GM12874 (cell line): ENCODE data around the gene HOXB8.

Experiments
- TF ChIP-seq, protein P1 (sequence below): IDR thresholded peaks from 2 replicates; pipeline ENCODE4 v1.5.1; 2011; ENCODE audit warnings: low read depth, mild to moderate bottlenecking, control low read depth, low read length, moderate library complexity; ENCODE audit not compliant: insufficient read depth

Gene HOXB8

DNA sequence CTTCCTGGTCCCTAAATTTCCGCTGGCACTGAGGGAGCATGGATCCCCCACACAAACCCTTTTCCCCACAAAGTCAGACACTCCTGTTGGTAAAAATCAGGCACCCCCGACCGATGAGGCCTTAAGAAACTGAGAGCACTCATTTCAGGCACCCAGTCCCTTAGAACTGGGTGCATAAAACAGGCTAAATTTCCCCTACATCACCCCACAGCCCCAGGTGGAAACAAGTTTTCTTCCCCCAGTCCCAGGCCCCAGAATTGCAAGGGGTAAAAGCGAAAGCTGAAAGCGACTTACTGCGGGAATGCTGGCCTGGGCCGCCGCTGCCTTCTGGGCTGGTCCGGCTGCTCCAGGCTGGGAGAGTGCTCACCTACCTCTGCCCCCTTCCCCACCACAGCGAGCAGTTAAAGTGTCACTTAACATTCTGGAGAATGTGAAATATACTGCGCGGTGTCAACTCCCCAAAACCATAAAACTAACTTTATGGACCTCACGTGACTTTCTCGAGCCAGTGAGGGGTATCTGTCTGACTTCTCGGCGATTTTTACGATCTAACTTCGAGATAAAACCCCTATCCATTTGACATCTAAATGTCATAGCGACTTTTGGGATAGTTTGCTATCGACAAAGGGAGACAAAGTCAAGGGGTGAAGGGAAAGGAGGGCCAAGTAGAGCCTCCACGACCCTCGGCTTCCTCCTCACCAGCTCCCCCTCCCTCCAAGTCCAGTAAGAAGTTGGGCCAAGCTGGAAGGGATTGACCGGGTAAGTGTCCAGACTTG lies 25.1 kb downstream of the HOXB8 start, which contains the start of gene HOXB3:
Gene HOXB3 (minus strand): TSS at position 411 of the 776 bp plus-strand sequence. CDS start 37,767 bp downstream, outside the sequence.
- TF ChIP-seq, protein P1, sequence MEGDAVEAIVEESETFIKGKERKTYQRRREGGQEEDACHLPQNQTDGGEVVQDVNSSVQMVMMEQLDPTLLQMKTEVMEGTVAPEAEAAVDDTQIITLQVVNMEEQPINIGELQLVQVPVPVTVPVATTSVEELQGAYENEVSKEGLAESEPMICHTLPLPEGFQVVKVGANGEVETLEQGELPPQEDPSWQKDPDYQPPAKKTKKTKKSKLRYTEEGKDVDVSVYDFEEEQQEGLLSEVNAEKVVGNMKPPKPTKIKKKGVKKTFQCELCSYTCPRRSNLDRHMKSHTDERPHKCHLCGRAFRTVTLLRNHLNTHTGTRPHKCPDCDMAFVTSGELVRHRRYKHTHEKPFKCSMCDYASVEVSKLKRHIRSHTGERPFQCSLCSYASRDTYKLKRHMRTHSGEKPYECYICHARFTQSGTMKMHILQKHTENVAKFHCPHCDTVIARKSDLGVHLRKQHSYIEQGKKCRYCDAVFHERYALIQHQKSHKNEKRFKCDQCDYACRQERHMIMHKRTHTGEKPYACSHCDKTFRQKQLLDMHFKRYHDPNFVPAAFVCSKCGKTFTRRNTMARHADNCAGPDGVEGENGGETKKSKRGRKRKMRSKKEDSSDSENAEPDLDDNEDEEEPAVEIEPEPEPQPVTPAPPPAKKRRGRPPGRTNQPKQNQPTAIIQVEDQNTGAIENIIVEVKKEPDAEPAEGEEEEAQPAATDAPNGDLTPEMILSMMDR = no peak

DNA sequence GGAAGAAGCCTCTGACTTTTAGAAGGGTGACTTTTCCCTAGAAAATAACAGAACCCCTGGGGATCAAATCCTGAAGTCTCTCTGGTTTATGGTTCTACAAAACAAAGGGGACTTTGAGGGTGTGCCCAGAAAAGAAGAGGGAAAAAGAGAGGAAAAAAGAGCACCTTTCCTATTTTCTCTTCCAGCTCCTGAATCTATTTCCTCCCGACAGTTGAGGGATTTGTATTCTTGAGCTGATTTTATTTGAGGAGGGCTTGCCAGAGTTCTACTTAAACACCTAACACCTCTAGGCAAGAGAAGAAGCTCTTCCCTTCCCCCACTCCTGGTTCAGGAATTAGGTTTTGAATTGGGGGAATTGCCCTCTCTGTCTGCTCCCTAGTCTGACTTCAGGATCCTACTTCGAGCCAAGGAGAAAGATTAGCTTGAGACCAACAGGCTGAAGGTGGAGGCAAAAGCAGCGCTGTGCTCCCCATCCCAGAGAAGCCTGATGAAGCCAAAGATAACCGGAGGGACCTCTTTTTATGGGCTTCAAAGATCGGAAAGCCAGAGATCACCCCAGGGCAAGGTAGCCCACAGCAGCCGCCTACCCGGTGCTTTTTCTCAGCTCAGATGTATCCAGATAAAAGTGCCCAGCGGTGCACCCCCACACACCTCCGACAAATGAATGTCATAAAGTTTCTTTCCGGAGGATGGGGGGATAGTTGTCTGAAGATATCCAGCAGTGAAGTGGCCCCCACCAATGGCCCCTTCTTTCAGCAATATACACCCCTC lies 25.8 kb downstream of the HOXB8 start:
- TF ChIP-seq, protein P1 = no peak

DNA sequence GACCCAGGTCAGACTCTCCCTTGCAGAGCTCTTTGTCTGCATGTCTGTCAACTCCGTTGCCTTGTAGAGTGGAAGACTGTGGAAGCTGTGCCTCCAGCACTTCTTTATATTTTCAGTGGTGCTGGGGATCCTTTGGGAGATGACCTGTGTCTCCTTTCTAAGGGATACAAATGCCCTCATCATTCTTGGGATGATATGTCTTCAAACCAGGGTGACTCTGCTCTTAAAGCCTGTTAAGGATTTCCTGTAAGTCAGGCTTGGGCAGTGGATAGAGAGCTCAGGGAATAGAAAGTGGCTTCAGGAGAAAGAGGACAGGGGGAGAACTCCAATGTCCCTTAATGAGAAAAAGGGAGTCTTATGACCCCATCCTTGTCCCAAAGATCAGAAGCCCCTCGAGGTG lies 26.6 kb downstream of the HOXB8 start:
- TF ChIP-seq, protein P1 = no peak

DNA sequence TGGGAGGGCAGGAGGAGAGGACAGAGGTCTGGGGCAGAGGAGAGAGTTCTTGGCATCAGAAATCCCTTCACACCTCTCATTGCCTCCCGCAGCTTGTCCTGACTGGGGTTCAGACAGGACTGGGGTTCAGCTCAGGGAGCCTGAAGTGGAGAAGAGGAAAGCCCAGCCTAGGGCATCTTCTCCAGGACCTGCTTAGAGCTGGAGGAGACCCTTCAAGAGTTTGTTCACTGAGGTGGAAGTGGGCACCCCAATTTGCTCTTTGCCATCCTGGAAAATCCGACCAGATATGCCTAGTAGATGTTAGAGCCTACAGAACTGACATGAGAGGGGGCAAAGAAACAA lies 27.0 kb downstream of the HOXB8 start:
- TF ChIP-seq, protein P1 = no peak

DNA sequence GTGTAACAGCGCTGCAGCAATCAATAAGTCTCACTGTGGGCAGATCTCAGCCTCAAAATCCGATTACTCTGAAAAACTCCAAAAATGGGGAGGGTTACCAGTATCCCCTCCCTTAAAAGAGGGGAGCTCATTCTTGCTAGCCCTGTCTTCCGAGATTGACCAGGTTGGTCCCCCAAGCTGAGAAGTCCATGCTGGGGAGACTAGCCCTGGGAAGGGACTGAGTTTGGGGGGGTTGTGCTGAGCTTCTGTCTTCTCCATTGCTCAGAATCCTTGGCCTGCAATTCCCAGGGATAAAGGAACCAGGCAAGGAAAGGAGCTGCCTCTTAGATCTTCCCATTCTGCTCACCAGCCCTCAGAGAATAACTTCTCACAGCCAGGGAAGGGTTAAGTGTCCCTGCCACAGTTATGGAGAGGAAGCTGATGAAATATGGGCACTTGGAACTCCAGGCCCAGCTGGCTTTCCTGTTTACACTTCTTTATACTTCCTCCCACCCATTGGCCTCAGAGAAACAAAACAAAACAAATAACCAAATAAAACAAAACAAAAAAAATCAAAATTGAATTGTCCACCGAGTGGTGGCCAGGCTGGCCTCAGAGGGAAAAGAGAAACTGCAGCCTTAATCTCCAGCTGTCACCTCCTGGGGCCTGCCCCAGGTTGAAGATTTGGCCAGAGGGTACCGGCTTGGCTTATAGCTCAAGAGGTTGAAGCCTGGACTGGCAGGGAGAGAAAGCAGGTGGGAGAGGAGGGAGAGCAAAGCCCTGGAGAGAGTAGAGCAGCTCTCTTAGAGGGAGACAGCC lies 27.6 kb downstream of the HOXB8 start:
- TF ChIP-seq, protein P1 = no peak

DNA sequence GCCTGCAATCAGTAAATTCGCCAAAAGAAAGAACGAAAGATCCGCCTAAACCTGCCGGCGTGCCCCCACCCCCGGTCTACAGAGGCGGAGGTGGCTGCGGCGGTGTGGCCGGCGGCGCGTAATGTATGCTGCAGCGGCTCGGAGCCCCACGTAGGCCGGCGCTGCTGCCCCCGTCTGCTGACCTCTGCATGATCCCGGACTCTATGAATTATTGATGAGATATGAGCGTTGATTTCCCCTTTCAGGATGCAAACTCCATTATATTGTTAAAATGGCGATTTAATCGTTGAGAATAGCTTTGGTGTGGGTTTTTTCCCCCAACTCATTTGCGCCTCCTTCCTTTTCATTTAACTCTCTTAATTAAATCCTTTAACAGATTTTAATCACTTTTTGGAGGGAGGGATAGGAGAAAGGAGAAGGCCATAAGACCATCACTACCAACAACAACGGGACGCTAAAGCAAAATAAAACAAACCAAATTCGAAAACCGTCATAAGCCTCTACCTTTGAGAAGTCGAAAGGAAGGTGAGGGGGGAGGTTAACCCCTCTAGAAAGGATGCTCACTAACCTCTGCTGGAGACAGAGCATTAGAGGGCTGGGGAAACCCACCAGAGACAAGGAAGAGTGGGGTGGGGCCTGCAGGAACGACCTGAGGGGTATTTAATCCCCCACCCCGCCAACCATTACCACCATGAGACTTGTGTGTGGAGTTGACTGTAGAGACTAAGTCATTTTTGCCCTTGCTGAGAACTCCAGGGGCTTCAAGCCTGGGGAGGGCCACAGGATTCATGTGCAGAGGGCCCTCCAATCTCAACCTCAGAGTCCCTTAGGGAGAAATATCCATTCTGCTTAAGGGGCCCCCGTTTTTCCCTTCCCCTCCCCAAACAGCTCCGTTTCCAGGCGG lies 28.5 kb downstream of the HOXB8 start:
- TF ChIP-seq, protein P1 = no peak
